Activated T-cell treated with anti-CD3 and anti-CD28 coated beads, Interleukin-2, amount 50 U/mL, for 24 hours (primary cell): ENCODE data around the gene SLC44A2.
"Not testable (repeated sequence)": the region's sequence is repeated elsewhere in the genome, so short reads cannot be mapped to it uniquely, and the experiment has no call there.

Experiments
- DNase-seq: peaks from one replicate; pipeline ENCODE4 v3.0.0-alpha.2; 2020
- H3K27ac Mint-ChIP-seq: 2 replicates; pipeline ENCODE4 v1.8.0; 2020; ENCODE audit warnings: mild to moderate bottlenecking, mixed read lengths
- H3K27me3 Mint-ChIP-seq: 2 replicates; pipeline ENCODE4 v1.8.0; 2020; ENCODE audit warnings: mixed read lengths
- H3K36me3 Mint-ChIP-seq: 2 replicates; pipeline ENCODE4 v1.8.0; 2020; ENCODE audit warnings: low read depth, mixed read lengths
- H3K4me1 Mint-ChIP-seq: 2 replicates; pipeline ENCODE4 v1.8.0; 2020; ENCODE audit warnings: low read depth, mixed read lengths
- H3K4me3 Mint-ChIP-seq: 2 replicates; pipeline ENCODE4 v1.8.0; 2020; ENCODE audit warnings: mild to moderate bottlenecking, moderate library complexity, mixed read lengths
- H3K9me3 Mint-ChIP-seq: 2 replicates; pipeline ENCODE4 v1.8.0; 2020; ENCODE audit warnings: mixed read lengths

The SLC44A2 gene

DNA sequence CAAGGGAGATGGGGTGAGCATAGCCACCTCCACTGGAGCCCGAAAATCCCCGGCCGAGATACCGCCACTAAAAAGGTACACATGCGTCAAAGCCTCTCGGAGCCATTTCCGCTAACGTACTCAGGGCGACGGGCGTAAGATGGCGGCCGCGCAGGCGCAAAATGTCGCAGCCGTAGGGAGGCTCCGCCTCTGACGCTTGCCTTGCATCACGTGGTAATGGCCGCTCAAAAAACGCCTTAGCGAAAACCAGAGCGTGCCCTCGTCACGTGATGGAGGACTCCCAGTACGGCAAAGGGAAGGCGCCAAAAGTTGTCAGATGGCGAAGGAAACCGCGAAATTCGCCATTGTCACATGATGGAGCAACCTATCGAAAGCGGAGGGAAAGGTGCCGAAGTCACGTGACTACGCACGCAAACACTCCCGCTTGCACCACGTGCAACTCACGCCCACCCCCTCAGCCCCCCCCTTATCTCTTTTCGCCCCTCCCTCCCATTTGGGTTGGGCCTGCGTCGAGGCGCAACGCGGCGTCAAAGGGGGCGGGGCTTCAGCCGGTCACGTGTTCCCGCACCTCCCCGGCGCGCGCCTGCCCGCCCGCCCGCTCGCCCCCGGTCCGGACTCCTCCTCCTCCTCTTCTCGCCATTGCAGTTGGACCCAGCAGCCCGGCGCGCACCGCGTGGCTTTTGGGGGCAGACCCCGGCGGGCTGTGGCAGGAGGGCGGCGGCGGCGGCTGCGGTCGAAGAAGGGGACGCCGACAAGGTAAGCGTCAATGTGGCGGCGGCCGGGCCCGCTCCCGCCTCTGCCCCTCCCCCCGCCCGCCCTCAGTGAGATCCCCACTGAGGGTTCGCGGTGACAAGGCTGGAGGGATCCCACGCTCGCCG, 28.6 kb downstream of the SLC44A2 start, which contains the start of gene ILF3:
Gene ILF3 (plus strand): TSS at position 615 of the 878 bp plus-strand sequence. CDS start 16,260 bp downstream, outside the sequence.
- DNase-seq: peak; percentile 99
- H3K4me1 Mint-ChIP-seq: peaks cover 36% of the 10 kb centered on the region
- H3K36me3 Mint-ChIP-seq: peaks cover 64% of the 10 kb centered on the region
- H3K27me3 Mint-ChIP-seq: no peaks in the 10 kb centered on the region
- H3K9me3 Mint-ChIP-seq: no peaks in the 10 kb centered on the region
- H3K27ac Mint-ChIP-seq: peak within 1 kb of the TSS; percentile 98
- peak within 1 kb of the TSS; percentile 90 for H3K4me3 Mint-ChIP-seq

DNA sequence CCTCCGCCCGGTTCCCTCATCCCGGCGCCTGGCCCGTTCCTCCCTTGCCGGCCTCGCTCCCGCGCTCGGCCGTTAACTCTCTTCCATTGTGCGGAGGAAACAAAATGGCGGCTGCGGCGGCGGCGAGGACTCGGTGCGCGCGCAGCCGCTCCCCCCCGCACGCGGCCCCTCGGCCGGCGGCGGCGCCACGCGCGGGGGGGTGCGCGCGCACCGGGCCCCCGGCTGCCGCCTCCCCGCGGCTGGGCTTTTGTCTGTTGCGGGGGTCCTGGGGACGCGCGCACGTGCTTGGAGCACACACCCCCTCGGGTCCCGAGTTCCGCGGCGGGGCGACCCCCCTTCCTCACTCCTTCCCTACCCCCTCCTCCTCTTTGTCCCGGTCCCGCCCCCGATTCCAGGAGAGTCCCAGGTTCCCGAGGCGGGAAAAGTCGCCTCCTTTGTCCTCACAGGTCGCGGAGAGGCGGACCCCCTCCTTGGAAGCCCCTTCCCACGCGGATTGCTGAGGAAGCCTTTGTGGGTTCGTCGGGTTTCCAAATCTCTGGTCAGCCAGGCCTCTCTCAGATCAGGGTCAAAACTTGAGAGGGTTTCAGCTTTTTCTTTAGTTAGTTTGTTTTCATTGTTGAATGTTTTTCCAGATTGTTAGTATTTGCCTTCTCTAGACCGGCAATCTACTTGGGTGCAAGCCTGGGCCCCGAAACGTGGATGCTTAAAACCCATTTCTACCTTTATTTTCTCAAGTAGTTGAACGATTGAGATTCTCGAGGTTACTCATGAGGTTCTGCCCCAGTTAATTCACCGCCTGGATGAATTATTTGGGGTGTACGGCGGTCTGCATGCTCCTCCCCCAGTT, 29.5 kb downstream of the SLC44A2 start:
- peaks cover 44% of the 10 kb centered on the region for H3K4me1 Mint-ChIP-seq
- peak overlapping the region; percentile 98 for H3K27ac Mint-ChIP-seq
- peak overlapping the region; percentile 90 for H3K4me3 Mint-ChIP-seq
- peaks cover 72% of the 10 kb centered on the region for H3K36me3 Mint-ChIP-seq
- DNase-seq: no peak
- H3K9me3 Mint-ChIP-seq: no peaks in the 10 kb centered on the region
- no peaks in the 10 kb centered on the region for H3K27me3 Mint-ChIP-seq

DNA sequence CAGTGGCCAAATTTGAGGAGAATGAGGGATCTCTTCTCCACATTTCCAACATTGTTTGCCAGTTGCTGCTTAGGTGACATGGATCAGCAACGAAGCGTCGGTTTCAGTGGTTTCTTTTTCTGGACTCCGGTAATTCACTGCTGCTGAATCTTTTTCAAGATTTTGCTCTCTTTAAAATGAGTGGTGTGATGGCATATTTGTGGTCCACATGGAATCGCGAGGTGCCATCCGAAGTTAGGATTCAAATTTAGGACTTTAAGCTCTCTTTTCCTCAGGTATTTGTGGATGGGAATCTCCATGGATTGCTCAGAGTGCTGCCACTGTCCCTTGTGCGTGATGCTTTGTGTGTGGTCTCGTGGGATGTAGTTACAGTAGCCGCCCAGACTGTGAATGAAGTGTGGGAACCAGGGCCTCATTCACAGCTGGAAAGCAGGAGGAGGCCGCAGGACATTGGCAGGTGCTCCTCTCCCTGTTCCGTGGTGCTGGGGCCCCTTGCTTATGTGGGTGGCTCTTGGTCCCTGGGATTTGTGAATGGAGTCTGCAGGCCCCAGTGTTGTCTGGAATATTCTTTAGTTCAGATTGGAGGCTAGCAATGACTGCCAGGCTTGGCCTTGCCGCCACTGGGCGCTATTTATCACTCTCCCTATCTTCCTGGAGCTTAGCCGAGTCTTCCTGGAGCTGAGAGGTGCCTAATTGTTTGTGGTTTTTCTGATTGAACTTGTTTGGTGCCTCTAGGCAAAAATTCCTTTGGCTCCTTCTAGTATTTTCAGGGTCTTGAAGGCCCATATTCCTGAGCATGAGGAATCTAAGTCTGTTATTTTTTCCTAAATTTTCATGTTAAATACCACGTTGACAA, 30.3 kb downstream of the SLC44A2 start:
- peak overlapping the region; percentile 90 for H3K4me3 Mint-ChIP-seq
- no peak for DNase-seq
- H3K4me1 Mint-ChIP-seq: peaks cover 51% of the 10 kb centered on the region
- no peaks in the 10 kb centered on the region for H3K9me3 Mint-ChIP-seq
- H3K27me3 Mint-ChIP-seq: no peaks in the 10 kb centered on the region
- H3K36me3 Mint-ChIP-seq: peaks cover 81% of the 10 kb centered on the region
- H3K27ac Mint-ChIP-seq: peak overlapping the region; percentile 98

DNA sequence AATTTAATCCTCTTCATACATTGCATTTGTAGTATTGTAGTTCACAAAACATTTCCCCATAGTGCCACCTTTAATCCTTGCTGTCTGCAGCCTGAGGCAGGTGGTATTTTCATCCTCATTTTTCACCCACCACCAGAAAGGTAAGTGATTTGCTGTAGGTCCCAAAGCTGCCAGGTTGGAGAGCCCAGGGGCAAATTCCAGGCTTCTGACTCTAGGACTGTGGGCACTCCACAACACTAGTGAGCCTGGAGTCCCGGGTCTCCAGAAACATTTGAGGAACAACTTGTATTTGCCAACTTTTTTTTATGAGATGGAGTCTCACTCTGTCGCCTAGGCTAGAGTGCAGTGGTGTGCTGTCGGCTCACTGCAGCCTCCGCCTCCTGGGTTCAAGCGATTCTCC, 35.0 kb downstream of the SLC44A2 start:
- H3K27me3 Mint-ChIP-seq: no peaks in the 10 kb centered on the region
- peak overlapping the region; percentile 80 for H3K27ac Mint-ChIP-seq
- H3K9me3 Mint-ChIP-seq: no peaks in the 10 kb centered on the region
- H3K36me3 Mint-ChIP-seq: peaks cover 85% of the 10 kb centered on the region
- peak overlapping the region; percentile 38 for H3K4me3 Mint-ChIP-seq
- H3K4me1 Mint-ChIP-seq: peaks cover 68% of the 10 kb centered on the region
- DNase-seq: no peak

DNA sequence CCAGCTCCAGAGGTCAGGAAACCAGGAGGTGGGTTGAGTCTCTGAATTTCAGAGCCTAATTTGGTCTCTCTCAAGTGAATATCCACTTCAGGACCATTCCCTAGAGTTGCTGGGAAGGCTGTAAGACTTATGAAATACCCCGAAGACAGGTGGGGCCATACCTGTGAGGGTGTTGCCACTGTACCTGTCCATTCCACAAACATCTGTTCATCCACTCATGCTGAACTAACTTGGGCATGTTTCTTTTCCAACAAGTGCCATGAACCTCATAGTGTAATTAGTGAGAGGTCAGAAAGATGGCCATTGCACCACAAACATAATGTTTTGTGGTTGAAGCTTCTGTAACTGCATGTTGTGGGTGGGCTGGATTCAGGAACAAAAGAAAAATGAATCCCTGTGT, 36.6 kb downstream of the SLC44A2 start:
- Mint-ChIP-seq H3K4me1 (peaks cover 69% of the 10 kb centered on the region), H3K27ac (peak overlapping the region; percentile 89), H3K27me3 (no peaks in the 10 kb centered on the region), H3K9me3 (no peaks in the 10 kb centered on the region), H3K4me3 (peak overlapping the region; percentile 29), H3K36me3 (peaks cover 83% of the 10 kb centered on the region)
- no peak for DNase-seq

DNA sequence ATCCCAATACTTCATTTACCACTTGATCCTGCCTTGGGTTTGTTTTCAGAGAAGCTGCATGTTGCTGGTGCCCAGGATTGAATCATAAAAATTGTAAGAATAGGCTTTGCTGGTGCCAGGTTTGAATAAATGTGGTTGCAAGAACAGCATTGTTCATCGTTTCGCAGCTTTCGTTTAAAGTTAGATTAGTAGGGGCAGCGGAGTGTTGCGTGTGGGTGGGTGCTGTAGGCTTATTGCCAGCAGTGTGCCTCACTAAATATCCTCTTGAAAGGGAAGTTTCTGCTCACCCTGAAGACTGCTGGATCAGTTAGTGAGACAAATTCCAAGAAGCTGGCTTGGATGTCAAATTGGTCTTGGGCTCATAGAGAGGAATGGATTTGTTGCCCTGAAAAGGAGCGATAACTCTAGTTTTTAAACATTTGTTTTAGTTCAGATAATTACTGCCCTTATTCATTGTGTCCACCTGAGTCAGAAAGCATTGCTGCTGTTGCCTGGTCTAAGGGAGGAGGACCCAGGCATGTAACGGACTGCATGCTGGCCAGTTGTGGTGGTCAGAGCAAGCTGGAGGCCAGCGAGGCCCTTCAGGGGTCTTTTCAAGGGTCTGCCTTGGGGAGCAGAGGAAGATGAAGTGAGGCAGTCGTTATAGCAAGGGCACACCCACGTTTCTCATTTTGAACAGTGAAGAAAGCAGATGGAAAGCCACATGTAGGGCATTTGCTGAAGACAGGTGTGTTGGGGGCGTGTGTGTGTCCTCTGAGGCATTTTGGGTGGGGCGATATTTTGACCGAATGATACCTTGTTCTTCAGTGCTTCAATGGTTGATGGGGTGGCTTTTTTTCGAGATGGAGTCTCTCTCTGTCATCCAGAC, 37.3 kb downstream of the SLC44A2 start:
- peak overlapping the region; percentile 26 for H3K4me3 Mint-ChIP-seq
- peaks cover 80% of the 10 kb centered on the region for H3K36me3 Mint-ChIP-seq
- no peak for DNase-seq

DNA sequence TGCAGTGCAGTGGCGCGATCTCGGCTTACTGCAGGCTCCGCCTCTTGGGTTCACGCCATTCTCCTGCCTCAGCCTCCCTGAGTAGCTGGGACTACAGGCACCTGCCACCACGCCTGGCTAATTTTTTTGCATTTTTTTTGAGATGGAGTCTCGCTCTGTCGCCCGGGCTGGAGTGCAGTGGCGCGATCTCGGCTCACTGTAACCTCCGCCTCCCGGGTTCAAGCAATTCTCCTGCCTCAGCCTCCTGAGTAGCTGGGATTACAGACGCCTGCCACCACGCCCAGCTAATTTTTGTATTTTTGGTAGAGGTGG, 37.9 kb downstream of the SLC44A2 start:
- H3K4me3 Mint-ChIP-seq, H3K27me3 Mint-ChIP-seq, DNase-seq, H3K9me3 Mint-ChIP-seq: not testable (repeated sequence)
- Mint-ChIP-seq H3K27ac (peak overlapping the region; percentile 89), H3K36me3 (peaks cover 81% of the 10 kb centered on the region), H3K4me1 (peaks cover 69% of the 10 kb centered on the region)

More for the DNA sequence above, 37.3 kb downstream of the SLC44A2 start:
- H3K27ac Mint-ChIP-seq: peak overlapping the region; percentile 89
- no peaks in the 10 kb centered on the region for H3K9me3 Mint-ChIP-seq
- peaks cover 66% of the 10 kb centered on the region for H3K4me1 Mint-ChIP-seq
- H3K27me3 Mint-ChIP-seq: no peaks in the 10 kb centered on the region

DNA sequence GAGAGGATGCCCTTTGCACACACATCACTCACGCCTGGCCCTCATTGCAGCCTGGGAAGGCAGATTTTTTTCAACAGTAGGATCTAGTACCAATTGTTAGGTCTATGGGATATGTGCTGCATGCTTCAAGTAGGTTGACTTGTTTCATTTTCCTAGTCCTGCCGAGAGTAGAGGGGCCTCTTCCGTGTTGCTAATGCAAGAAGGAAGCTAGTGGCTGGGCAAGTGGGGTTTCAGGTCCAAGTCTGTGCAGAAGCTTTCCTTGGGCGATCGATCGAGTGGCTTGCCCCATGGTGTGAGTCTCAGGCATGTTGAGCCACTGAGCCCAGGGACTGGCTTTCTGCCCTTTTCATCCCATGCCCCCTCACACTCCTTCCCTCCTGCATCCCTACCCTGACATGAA, 42.5 kb downstream of the SLC44A2 start:
- H3K27me3 Mint-ChIP-seq: no peaks in the 10 kb centered on the region
- no peak overlapping the region for H3K4me3 Mint-ChIP-seq
- peaks cover 77% of the 10 kb centered on the region for H3K36me3 Mint-ChIP-seq
- H3K27ac Mint-ChIP-seq: peak overlapping the region; percentile 65
- peaks cover 53% of the 10 kb centered on the region for H3K4me1 Mint-ChIP-seq
- H3K9me3 Mint-ChIP-seq: no peaks in the 10 kb centered on the region
- no peak for DNase-seq

DNA sequence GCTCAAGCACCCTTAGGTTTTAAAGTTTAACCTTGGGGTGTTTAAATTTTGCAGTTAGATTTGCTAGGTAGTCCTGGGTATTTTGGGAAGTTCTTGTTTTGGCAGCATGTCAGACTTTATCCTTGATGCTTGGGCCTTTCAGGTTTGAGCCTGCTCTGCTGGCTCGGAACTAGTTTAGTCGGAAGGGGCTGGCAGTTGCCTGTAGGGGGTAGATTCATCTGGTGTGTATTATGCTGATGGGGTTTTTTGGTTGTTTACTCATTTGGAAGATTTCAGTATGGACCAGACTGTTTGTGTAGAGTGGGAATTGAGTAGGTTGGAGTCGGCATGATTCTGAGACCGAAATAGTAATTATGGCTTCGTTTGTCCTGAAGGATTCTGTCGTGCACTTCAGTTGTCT, 43.9 kb downstream of the SLC44A2 start:
- no peaks in the 10 kb centered on the region for H3K27me3 Mint-ChIP-seq
- no peak for DNase-seq
- H3K36me3 Mint-ChIP-seq: peaks cover 80% of the 10 kb centered on the region
- peak overlapping the region; percentile 68 for H3K27ac Mint-ChIP-seq
- no peak overlapping the region for H3K4me3 Mint-ChIP-seq
- peaks cover 45% of the 10 kb centered on the region for H3K4me1 Mint-ChIP-seq
- H3K9me3 Mint-ChIP-seq: no peaks in the 10 kb centered on the region

DNA sequence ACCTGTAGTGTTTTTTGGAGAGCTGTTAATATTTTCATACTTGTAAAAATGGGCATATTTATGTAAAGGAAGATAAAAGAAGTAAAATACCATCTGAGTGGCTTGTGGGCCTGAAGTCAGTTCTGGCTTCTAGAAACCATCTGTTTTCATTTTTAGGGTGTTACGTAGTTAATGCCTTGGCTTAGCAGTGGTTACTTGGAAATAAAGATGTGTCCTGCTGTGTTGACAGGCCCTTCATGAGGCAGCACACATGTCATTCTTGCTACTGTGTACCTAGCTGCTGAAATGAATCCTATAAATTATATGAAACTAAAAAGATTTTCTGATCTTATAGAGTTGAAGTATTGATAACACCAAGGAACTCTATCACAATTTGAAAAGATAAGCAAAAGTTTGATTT, 44.8 kb downstream of the SLC44A2 start:
- Mint-ChIP-seq H3K36me3 (peaks cover 89% of the 10 kb centered on the region), H3K27me3 (no peaks in the 10 kb centered on the region), H3K4me3 (no peak overlapping the region), H3K4me1 (peaks cover 43% of the 10 kb centered on the region), H3K27ac (peak overlapping the region; percentile 66), H3K9me3 (no peaks in the 10 kb centered on the region)
- no peak for DNase-seq

DNA sequence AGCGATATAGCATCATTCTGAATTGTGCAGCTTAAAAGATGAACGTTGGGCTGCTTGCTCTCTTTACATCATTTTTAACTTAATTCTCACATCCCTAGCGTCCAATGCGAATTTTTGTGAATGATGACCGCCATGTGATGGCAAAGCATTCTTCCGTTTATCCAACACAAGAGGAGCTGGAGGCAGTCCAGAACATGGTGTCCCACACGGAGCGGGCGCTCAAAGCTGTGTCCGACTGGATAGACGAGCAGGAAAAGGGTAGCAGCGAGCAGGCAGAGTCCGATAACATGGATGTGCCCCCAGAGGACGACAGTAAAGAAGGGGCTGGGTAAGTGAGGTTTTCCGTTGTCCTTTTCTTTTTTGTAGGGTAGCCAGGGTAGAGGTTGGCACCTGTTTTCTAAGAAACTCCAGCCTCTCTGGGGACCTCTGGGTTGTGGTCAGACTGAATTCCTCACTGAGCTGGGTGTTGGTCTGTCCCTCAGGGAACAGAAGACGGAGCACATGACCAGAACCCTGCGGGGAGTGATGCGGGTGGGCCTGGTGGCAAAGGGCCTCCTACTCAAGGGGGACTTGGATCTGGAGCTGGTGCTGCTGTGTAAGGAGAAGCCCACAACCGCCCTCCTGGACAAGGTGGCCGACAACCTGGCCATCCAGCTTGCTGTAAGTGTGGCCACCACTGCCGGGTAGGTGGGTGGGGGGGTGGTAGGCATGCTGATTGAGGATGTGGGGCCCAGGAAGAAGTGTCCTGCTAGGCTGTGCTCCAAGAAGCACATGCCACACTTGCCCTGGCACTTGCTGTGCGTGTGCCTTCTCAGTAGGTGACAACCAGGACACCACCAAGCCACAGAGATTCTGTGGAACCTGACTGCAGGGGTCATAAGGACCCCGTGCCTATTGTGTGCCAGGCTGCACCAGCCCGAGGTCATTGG, 45.8 kb downstream of the SLC44A2 start:
- Mint-ChIP-seq H3K27ac (peak overlapping the region; percentile 71), H3K36me3 (peaks cover 93% of the 10 kb centered on the region), H3K27me3 (no peaks in the 10 kb centered on the region), H3K9me3 (no peaks in the 10 kb centered on the region), H3K4me3 (no peak overlapping the region), H3K4me1 (peaks cover 40% of the 10 kb centered on the region)
- no peak for DNase-seq

DNA sequence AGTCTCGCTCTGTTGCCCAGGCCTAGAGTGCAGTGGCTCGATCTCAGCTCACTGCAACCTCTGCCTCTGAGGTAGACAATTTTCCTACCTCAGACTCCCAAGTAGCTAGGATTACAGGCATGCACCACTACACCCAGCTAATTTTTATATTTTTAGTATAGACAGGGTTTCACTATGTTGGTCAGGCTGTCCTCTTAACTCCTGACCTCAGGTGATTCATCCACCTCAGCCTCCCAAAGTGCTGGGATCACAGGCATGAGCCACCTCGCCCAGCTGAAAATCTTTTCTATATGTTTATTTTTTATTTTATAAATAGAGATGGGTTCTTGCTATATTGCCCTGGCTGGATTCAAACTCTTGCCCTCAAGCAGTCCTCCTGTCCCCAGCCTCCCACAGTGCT, 46.6 kb downstream of the SLC44A2 start:
- DNase-seq, H3K9me3 Mint-ChIP-seq, H3K27me3 Mint-ChIP-seq, H3K4me3 Mint-ChIP-seq: not testable (repeated sequence)
- H3K4me1 Mint-ChIP-seq: peaks cover 32% of the 10 kb centered on the region
- peak overlapping the region; percentile 71 for H3K27ac Mint-ChIP-seq
- H3K36me3 Mint-ChIP-seq: peaks cover 93% of the 10 kb centered on the region

DNA sequence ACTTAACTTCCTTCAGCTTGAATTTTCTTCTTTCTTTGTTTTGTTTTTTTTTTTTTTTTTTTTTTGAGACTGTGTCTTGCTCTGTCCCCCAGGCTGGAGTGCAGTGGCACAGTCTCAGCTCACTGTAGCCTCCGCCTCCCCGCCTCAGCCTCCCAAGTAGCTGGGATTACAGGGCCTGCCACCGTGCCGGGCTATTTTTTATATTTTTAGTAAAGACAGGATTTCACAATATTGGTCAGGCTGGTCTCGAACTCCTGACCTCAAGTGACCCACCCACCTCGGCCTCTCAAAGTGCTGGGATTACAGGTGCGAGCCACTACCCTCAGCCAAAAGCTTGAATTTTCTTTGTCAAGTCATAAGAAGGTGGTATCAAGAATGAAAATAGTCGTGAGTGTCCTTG, 49.9 kb downstream of the SLC44A2 start:
- not testable (repeated sequence) for H3K27me3 Mint-ChIP-seq, H3K4me3 Mint-ChIP-seq, H3K27ac Mint-ChIP-seq, DNase-seq, H3K9me3 Mint-ChIP-seq
- peaks cover 11% of the 10 kb centered on the region for H3K4me1 Mint-ChIP-seq
- H3K36me3 Mint-ChIP-seq: peaks cover 98% of the 10 kb centered on the region
